ENCODE measurements around the gene GDF2. TPM values are rescaled to one million over a fixed set of nuclear protein-coding genes. Genes with fewer than 3 reads are reported as not detected.

Gene GDF2
- total and polyA plus RNA-seq, 5 donors from 2014 or later, result not detected

DNA sequence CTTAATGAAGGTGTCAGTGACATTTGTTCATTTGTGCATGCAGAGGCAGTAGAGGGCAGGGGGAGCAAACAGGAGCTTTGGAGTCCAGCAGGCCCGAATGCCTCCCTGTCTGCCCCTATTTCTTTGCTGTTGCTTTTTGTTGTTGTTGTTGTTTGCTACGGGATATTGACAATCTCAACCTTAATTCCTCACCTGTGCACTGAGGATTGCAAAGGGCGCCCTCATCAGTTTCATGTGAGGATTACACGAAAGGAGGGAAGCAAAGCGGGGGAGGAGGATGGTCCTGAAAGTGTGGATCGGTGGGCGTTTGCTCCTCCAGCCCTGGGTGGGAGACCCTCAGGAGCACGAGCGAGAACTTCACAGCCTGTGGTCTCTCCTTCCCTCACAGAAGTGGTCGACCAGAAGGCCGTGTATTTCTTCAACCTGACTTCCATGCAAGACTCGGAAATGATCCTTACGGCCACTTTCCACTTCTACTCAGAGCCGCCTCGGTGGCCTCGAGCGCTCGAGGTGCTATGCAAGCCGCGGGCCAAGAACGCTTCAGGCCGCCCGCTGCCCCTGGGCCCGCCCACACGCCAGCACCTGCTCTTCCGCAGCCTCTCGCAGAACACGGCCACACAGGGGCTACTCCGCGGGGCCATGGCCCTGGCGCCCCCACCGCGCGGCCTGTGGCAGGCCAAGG lies 12.7 kb upstream of the GDF2 start:
- H3K27me3 Mint-ChIP-seq, result no peaks in the 10 kb centered on the region
- peaks cover 0 to 27% (median 9%) of the 10 kb centered on the region in 4 donors for H3K4me1 Mint-ChIP-seq
- H3K4me3 Mint-ChIP-seq, result no peak overlapping the region
- no peak overlapping the region for H3K27ac ChIP-seq (ENCODE audit: insufficient read depth, low read length, poor library complexity, severe bottlenecking)
- ATAC-seq (ENCODE audit: low read depth in 2 of 2) (no peak), DNase-seq (no peak)
- H3K36me3 ChIP-seq (ENCODE audit: control insufficient read depth, insufficient read depth, low read length), result no peaks in the 10 kb centered on the region
- no peaks in the 10 kb centered on the region for H3K9me3 ChIP-seq (ENCODE audit: control insufficient read depth in 2 of 2, low read length in 2 of 2)
- H3K4me1 ChIP-seq (ENCODE audit: control insufficient read depth, insufficient read depth, low read length, poor library complexity, severe bottlenecking), result peaks cover 14% of the 10 kb centered on the region
- no peaks in the 10 kb centered on the region for H3K27me3 ChIP-seq (ENCODE audit: control insufficient read depth, insufficient read depth, low read length)
- H3K4me3 ChIP-seq (ENCODE audit: low read depth, low read length), result no peak overlapping the region
- H3K9me3 Mint-ChIP-seq, result peaks cover 0 to 2% (median 0%) of the 10 kb centered on the region in 7 donors
- H3K36me3 Mint-ChIP-seq, result no peaks in the 10 kb centered on the region
- H3K27ac Mint-ChIP-seq, result no peak overlapping the region

DNA sequence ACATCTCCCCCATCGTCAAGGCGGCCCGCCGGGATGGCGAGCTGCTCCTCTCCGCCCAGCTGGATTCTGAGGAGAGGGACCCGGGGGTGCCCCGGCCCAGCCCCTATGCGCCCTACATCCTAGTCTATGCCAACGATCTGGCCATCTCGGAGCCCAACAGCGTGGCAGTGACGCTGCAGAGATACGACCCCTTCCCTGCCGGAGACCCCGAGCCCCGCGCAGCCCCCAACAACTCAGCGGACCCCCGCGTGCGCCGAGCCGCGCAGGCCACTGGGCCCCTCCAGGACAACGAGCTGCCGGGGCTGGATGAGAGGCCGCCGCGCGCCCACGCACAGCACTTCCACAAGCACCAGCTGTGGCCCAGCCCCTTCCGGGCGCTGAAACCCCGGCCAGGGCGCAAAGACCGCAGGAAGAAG lies 12.2 kb upstream of the GDF2 start:
- Mint-ChIP-seq H3K27me3 (no peaks in the 10 kb centered on the region), H3K4me1 (peaks cover 0 to 27% (median 9%) of the 10 kb centered on the region in 4 donors), H3K9me3 (peaks cover 0 to 2% (median 0%) of the 10 kb centered on the region in 7 donors), H3K4me3 (no peak overlapping the region), H3K27ac (no peak overlapping the region), H3K36me3 (no peaks in the 10 kb centered on the region)
- Histone ChIP-seq H3K4me1 (ENCODE audit: control insufficient read depth, insufficient read depth, low read length, poor library complexity, severe bottlenecking) (peaks cover 14% of the 10 kb centered on the region), H3K9me3 (ENCODE audit: control insufficient read depth in 2 of 2, low read length in 2 of 2) (no peaks in the 10 kb centered on the region), H3K27ac (ENCODE audit: insufficient read depth, low read length, poor library complexity, severe bottlenecking) (no peak overlapping the region), H3K27me3 (ENCODE audit: control insufficient read depth, insufficient read depth, low read length) (no peaks in the 10 kb centered on the region), H3K36me3 (ENCODE audit: control insufficient read depth, insufficient read depth, low read length) (no peaks in the 10 kb centered on the region), H3K4me3 (ENCODE audit: low read depth, low read length) (no peak overlapping the region)
- DNase-seq (no peak), ATAC-seq (ENCODE audit: low read depth in 2 of 2) (no peak)

DNA sequence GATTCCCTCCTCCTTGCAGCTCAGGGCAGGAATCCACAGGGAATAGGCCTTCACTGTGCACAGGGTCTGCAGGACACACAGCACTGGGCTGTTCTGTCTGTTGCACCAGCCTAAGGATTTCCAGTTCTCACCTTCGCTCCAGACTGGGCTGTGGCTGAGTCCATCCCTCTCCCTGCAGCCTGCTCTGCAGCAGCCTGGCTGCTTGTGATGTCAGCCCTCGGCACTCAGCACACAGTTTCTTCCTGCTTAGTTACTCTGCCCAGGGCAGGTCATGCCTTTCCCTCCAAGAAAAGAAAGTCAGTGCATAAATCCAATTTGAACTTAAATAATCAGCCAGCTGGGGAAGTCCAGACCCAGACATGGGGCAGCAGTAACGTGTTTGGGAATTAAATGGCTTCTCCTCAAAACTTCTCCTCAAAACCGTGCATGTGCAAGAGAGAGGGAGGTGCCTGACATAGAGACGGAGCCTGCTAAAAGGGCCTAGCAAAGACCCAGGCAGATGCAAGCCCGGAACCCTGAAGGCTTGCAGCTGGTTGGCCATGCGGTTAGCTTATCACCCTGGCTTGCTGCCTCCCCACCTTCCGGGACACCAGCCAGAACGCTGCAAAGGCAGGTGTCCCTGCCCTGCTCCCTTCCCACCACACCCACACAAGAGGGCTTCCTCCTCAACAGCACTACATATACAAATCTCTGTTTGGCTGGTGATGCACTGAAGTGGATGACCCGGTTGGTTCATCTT lies 10.9 kb upstream of the GDF2 start:
- Histone ChIP-seq H3K4me3 (ENCODE audit: low read depth, low read length) (peak overlapping the region; percentile 41), H3K27me3 (ENCODE audit: control insufficient read depth, insufficient read depth, low read length) (no peaks in the 10 kb centered on the region), H3K4me1 (ENCODE audit: control insufficient read depth, insufficient read depth, low read length, poor library complexity, severe bottlenecking) (peaks cover 14% of the 10 kb centered on the region), H3K36me3 (ENCODE audit: control insufficient read depth, insufficient read depth, low read length) (no peaks in the 10 kb centered on the region), H3K9me3 (ENCODE audit: control insufficient read depth in 2 of 2, low read length in 2 of 2) (no peaks in the 10 kb centered on the region), H3K27ac (ENCODE audit: insufficient read depth, low read length, poor library complexity, severe bottlenecking) (peak overlapping the region; percentile 42)
- Mint-ChIP-seq H3K36me3 (no peaks in the 10 kb centered on the region), H3K4me3 (peak overlapping the region; percentile 30 to 76 (median 44)), H3K9me3 (peaks cover 0 to 2% (median 0%) of the 10 kb centered on the region in 7 donors), H3K27ac (peak overlapping the region in 2 of 3 donors; percentile 32 to 59), H3K27me3 (peaks cover 5% of the 10 kb centered on the region), H3K4me1 (peaks cover 0 to 27% (median 8%) of the 10 kb centered on the region in 4 donors)
- peak in 2 of 3 donors; percentile 47 to 64 for DNase-seq
- ATAC-seq (ENCODE audit: low read depth in 2 of 2), result peak; percentile 59 to 61

DNA sequence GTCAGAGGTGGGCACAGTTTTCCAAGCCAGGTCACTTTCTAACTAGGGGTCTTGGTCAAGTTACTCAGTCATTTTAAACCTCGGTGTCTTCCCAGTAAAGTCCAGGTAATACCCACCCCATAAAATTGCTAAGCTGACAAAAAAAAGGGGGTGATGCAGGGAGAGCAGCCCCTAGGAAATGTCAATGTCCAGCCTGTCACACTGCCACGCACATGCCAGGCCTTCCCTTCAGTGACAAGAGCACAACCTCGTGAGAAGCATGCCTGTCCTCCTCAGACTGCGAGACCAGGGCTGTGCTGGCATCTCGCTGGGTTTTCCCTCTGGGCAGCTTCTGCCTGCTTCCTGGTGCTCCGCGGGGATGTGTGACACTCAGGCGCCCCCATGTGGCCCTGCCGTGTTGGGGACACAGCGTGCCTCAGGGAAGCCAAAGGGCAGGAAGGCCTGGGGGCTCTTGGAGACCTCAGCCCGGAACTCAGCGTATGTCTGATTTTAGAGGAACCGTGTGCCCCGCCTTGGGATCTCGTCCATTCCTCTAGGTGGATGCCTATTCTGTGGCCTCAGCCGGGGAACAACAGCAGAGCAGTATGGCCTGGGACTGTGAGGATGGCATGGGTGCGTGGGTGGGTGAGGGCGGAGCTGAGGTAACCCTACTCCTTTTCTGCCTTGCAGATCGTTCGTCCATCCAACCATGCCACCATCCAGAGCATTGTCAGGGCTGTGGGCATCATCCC lies 10.2 kb upstream of the GDF2 start:
- Mint-ChIP-seq H3K27ac (peak overlapping the region in 1 of 3 donors; percentile 59), H3K27me3 (peaks cover 5% of the 10 kb centered on the region), H3K36me3 (no peaks in the 10 kb centered on the region), H3K9me3 (peaks cover 0 to 2% (median 0%) of the 10 kb centered on the region in 7 donors), H3K4me1 (peaks cover 0 to 27% (median 8%) of the 10 kb centered on the region in 4 donors), H3K4me3 (peak overlapping the region in 2 of 4 donors; percentile 52 to 76)
- Histone ChIP-seq H3K27me3 (ENCODE audit: control insufficient read depth, insufficient read depth, low read length) (no peaks in the 10 kb centered on the region), H3K27ac (ENCODE audit: insufficient read depth, low read length, poor library complexity, severe bottlenecking) (peak overlapping the region; percentile 42), H3K4me3 (ENCODE audit: low read depth, low read length) (peak overlapping the region; percentile 41), H3K4me1 (ENCODE audit: control insufficient read depth, insufficient read depth, low read length, poor library complexity, severe bottlenecking) (peaks cover 14% of the 10 kb centered on the region), H3K36me3 (ENCODE audit: control insufficient read depth, insufficient read depth, low read length) (no peaks in the 10 kb centered on the region), H3K9me3 (ENCODE audit: control insufficient read depth in 2 of 2, low read length in 2 of 2) (no peaks in the 10 kb centered on the region)
- DNase-seq (peak; percentile 51 to 68 (median 67)), ATAC-seq (ENCODE audit: low read depth in 2 of 2) (peak; percentile 67)

DNA sequence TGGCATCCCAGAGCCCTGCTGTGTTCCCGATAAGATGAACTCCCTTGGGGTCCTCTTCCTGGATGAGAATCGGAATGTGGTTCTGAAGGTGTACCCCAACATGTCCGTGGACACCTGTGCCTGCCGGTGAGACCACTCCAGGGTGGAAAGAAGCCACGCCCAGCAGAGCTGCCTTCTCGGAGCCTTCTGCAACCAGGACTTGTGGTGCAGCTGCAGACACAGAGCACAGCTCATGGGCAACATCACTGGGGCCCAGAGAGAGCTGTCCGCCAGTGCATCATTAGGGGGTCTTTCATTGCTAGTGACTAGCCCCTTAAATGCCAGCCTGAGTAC lies 9.6 kb upstream of the GDF2 start:
- DNase-seq, result no peak
- no peak for ATAC-seq (ENCODE audit: low read depth in 2 of 2)
- Histone ChIP-seq H3K27me3 (ENCODE audit: control insufficient read depth, insufficient read depth, low read length) (no peaks in the 10 kb centered on the region), H3K9me3 (ENCODE audit: control insufficient read depth in 2 of 2, low read length in 2 of 2) (no peaks in the 10 kb centered on the region), H3K4me3 (ENCODE audit: low read depth, low read length) (no peak overlapping the region), H3K36me3 (ENCODE audit: control insufficient read depth, insufficient read depth, low read length) (no peaks in the 10 kb centered on the region), H3K4me1 (ENCODE audit: control insufficient read depth, insufficient read depth, low read length, poor library complexity, severe bottlenecking) (peaks cover 14% of the 10 kb centered on the region), H3K27ac (ENCODE audit: insufficient read depth, low read length, poor library complexity, severe bottlenecking) (no peak overlapping the region)
- H3K27ac Mint-ChIP-seq, result no peak overlapping the region
- no peak overlapping the region for H3K4me3 Mint-ChIP-seq
- H3K27me3 Mint-ChIP-seq, result peaks cover 5% of the 10 kb centered on the region
- H3K9me3 Mint-ChIP-seq, result peaks cover 0 to 2% (median 0%) of the 10 kb centered on the region in 7 donors
- peaks cover 0 to 27% (median 8%) of the 10 kb centered on the region in 4 donors for H3K4me1 Mint-ChIP-seq
- H3K36me3 Mint-ChIP-seq, result no peaks in the 10 kb centered on the region

DNA sequence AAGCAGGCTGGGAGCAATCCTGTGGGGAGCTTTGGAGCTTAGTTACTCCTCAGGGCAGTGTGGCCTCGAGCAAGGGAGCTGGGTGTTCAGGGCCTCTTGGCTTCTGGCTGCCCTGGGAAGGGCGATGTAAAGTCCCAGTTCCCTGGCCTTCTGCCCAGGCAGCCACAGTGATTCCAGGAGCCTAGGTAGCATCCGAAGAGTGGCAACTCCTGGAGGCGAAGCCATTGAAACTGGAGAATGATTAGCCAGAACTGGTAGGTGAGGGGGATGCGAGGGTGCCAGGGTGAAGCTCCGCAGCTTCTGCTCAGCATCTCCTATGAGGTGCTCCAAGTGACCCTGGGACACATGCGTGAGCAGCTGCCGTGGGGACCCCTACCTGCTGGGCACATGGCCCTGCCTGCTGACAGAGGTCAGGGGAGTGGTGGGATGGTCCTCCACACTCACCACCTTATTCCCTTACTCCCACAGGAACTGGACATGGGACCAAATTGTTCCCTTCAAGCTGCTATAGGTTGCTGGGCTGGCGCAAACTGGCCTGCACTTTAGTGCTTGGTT lies 7.8 kb upstream of the GDF2 start:
- no peak for ATAC-seq (ENCODE audit: low read depth in 2 of 2)
- Mint-ChIP-seq H3K36me3 (no peaks in the 10 kb centered on the region), H3K4me1 (peaks cover 0 to 20% (median 8%) of the 10 kb centered on the region in 4 donors), H3K4me3 (no peak overlapping the region), H3K27me3 (peaks cover 5% of the 10 kb centered on the region), H3K27ac (peak overlapping the region in 2 of 3 donors; percentile 5 to 30), H3K9me3 (peaks cover 0 to 2% (median 0%) of the 10 kb centered on the region in 7 donors)
- Histone ChIP-seq H3K27me3 (ENCODE audit: control insufficient read depth, insufficient read depth, low read length) (no peaks in the 10 kb centered on the region), H3K4me1 (ENCODE audit: control insufficient read depth, insufficient read depth, low read length, poor library complexity, severe bottlenecking) (peaks cover 14% of the 10 kb centered on the region), H3K36me3 (ENCODE audit: control insufficient read depth, insufficient read depth, low read length) (no peaks in the 10 kb centered on the region), H3K4me3 (ENCODE audit: low read depth, low read length) (no peak overlapping the region), H3K27ac (ENCODE audit: insufficient read depth, low read length, poor library complexity, severe bottlenecking) (no peak overlapping the region), H3K9me3 (ENCODE audit: control insufficient read depth in 2 of 2, low read length in 2 of 2) (no peaks in the 10 kb centered on the region)
- no peak for DNase-seq

DNA sequence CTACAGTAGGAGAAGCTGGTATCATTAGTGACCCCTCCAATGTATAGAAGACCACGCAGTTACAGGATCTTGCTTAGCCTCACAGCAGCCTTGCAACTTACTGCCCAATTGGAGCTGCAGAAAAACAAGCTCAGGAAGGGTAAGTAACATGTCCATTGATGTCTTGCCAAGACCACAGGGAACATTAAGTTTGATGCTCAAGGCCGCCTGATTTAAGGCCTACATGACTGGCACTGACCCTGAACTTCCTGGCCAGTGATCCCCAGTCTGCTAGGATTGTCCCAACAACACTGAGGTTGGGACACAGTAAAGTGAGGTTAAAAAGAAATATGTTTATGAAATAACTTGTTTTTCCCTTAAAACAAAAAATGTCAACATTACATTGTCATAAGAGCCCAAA lies 6.8 kb upstream of the GDF2 start:
- Mint-ChIP-seq H3K4me1 (peaks cover 0 to 19% (median 8%) of the 10 kb centered on the region in 4 donors), H3K27ac (no peak overlapping the region), H3K36me3 (no peaks in the 10 kb centered on the region), H3K9me3 (peaks cover 0 to 2% (median 0%) of the 10 kb centered on the region in 7 donors), H3K27me3 (peaks cover 5% of the 10 kb centered on the region), H3K4me3 (no peak overlapping the region)
- H3K9me3 ChIP-seq (ENCODE audit: control insufficient read depth in 2 of 2, low read length in 2 of 2), result no peaks in the 10 kb centered on the region
- ATAC-seq (ENCODE audit: low read depth in 2 of 2) (no peak), DNase-seq (no peak)
- no peaks in the 10 kb centered on the region for H3K27me3 ChIP-seq (ENCODE audit: control insufficient read depth, insufficient read depth, low read length)
- H3K4me1 ChIP-seq (ENCODE audit: control insufficient read depth, insufficient read depth, low read length, poor library complexity, severe bottlenecking), result peaks cover 14% of the 10 kb centered on the region
- no peaks in the 10 kb centered on the region for H3K36me3 ChIP-seq (ENCODE audit: control insufficient read depth, insufficient read depth, low read length)
- no peak overlapping the region for H3K27ac ChIP-seq (ENCODE audit: insufficient read depth, low read length, poor library complexity, severe bottlenecking)
- H3K4me3 ChIP-seq (ENCODE audit: low read depth, low read length), result no peak overlapping the region
